GM23338 (cell line): ENCODE data around the gene FZD7. TPM values are rescaled to one million over a fixed set of nuclear protein-coding genes. Genes with fewer than 3 reads are reported as not detected.

Experiments
- ATAC-seq: fragments of 200-7000 bp; cut with Tn5 transposase; 3 replicates; pipeline ENCODE4 v1.9.1; 2020
- DNase-seq: peaks from one replicate; pipeline ENCODE4 v3.0.0-alpha.2; 2015; ENCODE audit warnings: low spot score
- H2AFZ ChIP-seq: fragments of 200-600 bp; sonication (generic); 2 replicates; pipeline ENCODE4 v1.8.0; 2016; ENCODE audit warnings: antibody characterized with exemption, mild to moderate bottlenecking, moderate library complexity
- H3F3A ChIP-seq: fragments of 200-600 bp; sonication (generic); replicated peaks from 2 replicates; pipeline ENCODE4 v1.8.0; 2017; ENCODE audit warnings: antibody characterized with exemption, mixed run types, low read depth
- H3K27ac ChIP-seq: fragments of 200-600 bp; sonication (generic); 2 replicates; pipeline ENCODE4 v1.6.1; 2016; ENCODE audit warnings: low read depth
- H3K27me3 ChIP-seq: fragments of 200-600 bp; sonication (generic); 2 replicates; pipeline ENCODE4 v1.8.0; 2016; ENCODE audit warnings: mild to moderate bottlenecking, mixed run types, moderate library complexity; ENCODE audit not compliant: insufficient read depth
- H3K36me3 ChIP-seq: fragments of 200-600 bp; sonication (generic); 2 replicates; pipeline ENCODE4 v1.8.0; 2016; ENCODE audit warnings: mild to moderate bottlenecking; ENCODE audit not compliant: insufficient read depth
- H3K4me1 ChIP-seq: fragments of 200-600 bp; sonication (generic); 2 replicates; pipeline ENCODE4 v1.8.0; 2016; ENCODE audit warnings: mild to moderate bottlenecking, moderate library complexity; ENCODE audit not compliant: insufficient read depth
- H3K4me2 ChIP-seq: fragments of 200-600 bp; sonication (generic); 2 replicates; pipeline ENCODE4 v1.7.1; 2017; ENCODE audit warnings: mixed run types
- H3K4me3 ChIP-seq: fragments of 200-600 bp; sonication (generic); 2 replicates; pipeline ENCODE4 v1.6.1; 2016; ENCODE audit warnings: mixed run types
- H3K79me2 ChIP-seq: fragments of 200-600 bp; sonication (generic); replicated peaks from 2 replicates; pipeline ENCODE4 v1.8.0; 2017; ENCODE audit warnings: mild to moderate bottlenecking; ENCODE audit not compliant: insufficient read depth
- H3K9me2 ChIP-seq: fragments of 200-600 bp; sonication (generic); 2 replicates; pipeline ENCODE4 v1.8.0; 2017; ENCODE audit not compliant: insufficient read depth
- H4K20me1 ChIP-seq: fragments of 200-600 bp; sonication (generic); replicated peaks from 2 replicates; pipeline ENCODE4 v1.8.0; 2017; ENCODE audit warnings: mild to moderate bottlenecking; ENCODE audit not compliant: insufficient read depth
- H3K27ac Mint-ChIP-seq: 2 replicates; pipeline ENCODE4 v1.8.0; 2020; ENCODE audit warnings: inconsistent platforms, mild to moderate bottlenecking, moderate library complexity, mixed read lengths
- H3K27me3 Mint-ChIP-seq: 3 replicates; pipeline ENCODE4 v1.8.0; 2022; ENCODE audit warnings: low read depth, mild to moderate bottlenecking, moderate library complexity, mixed read lengths, inconsistent platforms; ENCODE audit not compliant: insufficient read depth, poor library complexity
- H3K36me3 Mint-ChIP-seq: 3 replicates; pipeline ENCODE4 v1.8.0; 2021; ENCODE audit warnings: low read depth, mild to moderate bottlenecking, inconsistent platforms, moderate library complexity, mixed read lengths
- H3K4me1 Mint-ChIP-seq: 3 replicates; pipeline ENCODE4 v1.8.0; 2020; ENCODE audit warnings: mild to moderate bottlenecking, inconsistent platforms, mixed read lengths
- H3K4me3 Mint-ChIP-seq: 3 replicates; pipeline ENCODE4 v1.8.0; 2021; ENCODE audit warnings: moderate library complexity, mild to moderate bottlenecking, inconsistent platforms, mixed read lengths
- H3K9me3 Mint-ChIP-seq: 3 replicates; pipeline ENCODE4 v1.8.0; 2020; ENCODE audit warnings: moderate library complexity, mild to moderate bottlenecking, inconsistent platforms, mixed read lengths
- EZH2phosphoT487 ChIP-seq: fragments of 200-600 bp; sonication (generic); IDR thresholded peaks from one replicate; pipeline ENCODE4 v1.8.1; 2018; ENCODE audit warnings: antibody characterized with exemption; ENCODE audit not compliant: unreplicated experiment
- NANOG ChIP-seq: IDR thresholded peaks from 2 replicates; pipeline ENCODE4 v1.6.1; 2016; ENCODE audit warnings: antibody characterized with exemption, borderline replicate concordance
- POLR2AphosphoS5 ChIP-seq: IDR thresholded peaks from 2 replicates; pipeline ENCODE4 v1.6.1; 2016; ENCODE audit warnings: antibody characterized with exemption, low read depth
- polyA plus RNA-seq: library from polyadenylated mRNA; unstranded; fragments of >200 nt; fragmentation: Nextera tagmentation; extraction: Ambion mirVana; gene quantifications from 2 replicates; pipeline ENCODE4 v1.2.1, GENCODE V29; 2016
- total RNA-seq: library from RNA; depleted of rRNA; stranded (reverse); fragments of >200 nt; shearing (Covaris generic); gene quantifications from 2 replicates; pipeline ENCODE4 v1.2.3, GENCODE V29; 2014
- TF ChIP-seq, protein P1 (sequence below): fragments of 250-450 bp; sonication (Bioruptor Pico); IDR thresholded peaks from 2 replicates; pipeline ENCODE4 v1.5.0; 2020; ENCODE audit warnings: mild to moderate bottlenecking, moderate library complexity
- TF ChIP-seq, protein P2 (sequence below), 2 experiments: fragments of 200-600 bp in 1 of 2; sonication (generic) in 1 of 2; conservative IDR thresholded peaks; 2 replicates each; pipeline versions ENCODE4 v1.5.1 to v1.6.1; 2016 to 2017; ENCODE audit warnings: antibody characterized with exemption in 2 of 2, low read depth in 2 of 2, mild to moderate bottlenecking in 2 of 2, moderate library complexity in 1 of 2
- TF ChIP-seq, protein P3 (sequence below): IDR thresholded peaks from 2 replicates; pipeline ENCODE4 v1.6.1; 2016; ENCODE audit warnings: antibody characterized with exemption

FZD7 gene
- total and polyA plus RNA-seq, 2 experiments from 2014 or later, result 164 to 435 TPM

DNA sequence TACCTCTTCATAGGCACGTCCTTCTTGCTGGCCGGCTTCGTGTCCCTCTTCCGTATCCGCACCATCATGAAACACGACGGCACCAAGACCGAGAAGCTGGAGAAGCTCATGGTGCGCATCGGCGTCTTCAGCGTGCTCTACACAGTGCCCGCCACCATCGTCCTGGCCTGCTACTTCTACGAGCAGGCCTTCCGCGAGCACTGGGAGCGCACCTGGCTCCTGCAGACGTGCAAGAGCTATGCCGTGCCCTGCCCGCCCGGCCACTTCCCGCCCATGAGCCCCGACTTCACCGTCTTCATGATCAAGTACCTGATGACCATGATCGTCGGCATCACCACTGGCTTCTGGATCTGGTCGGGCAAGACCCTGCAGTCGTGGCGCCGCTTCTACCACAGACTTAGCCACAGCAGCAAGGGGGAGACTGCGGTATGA is 2.3 kb downstream of the FZD7 start:
- DNase-seq (no peak), ATAC-seq (peak; percentile 1)
- H3K79me2 ChIP-seq, result peaks cover 66% of the 10 kb centered on the region
- H3K9me3 Mint-ChIP-seq, result peaks cover 4% of the 10 kb centered on the region; the same call in 1 of the 3 replicates
- no peak overlapping the region for H3K4me3 Mint-ChIP-seq
- TF ChIP-seq POLR2AphosphoS5, result peak; percentile 50
- TF ChIP-seq EZH2phosphoT487, result no peak
- H3F3A ChIP-seq, result peaks cover 36% of the 10 kb centered on the region
- no peak overlapping the region for H2AFZ ChIP-seq
- H3K36me3 Mint-ChIP-seq, result peaks cover 19% of the 10 kb centered on the region
- H4K20me1 ChIP-seq, result peaks cover 26% of the 10 kb centered on the region
- no peak overlapping the region for H3K27ac Mint-ChIP-seq
- peaks cover 20% of the 10 kb centered on the region; the same call in 1 of the 2 replicates for H3K36me3 ChIP-seq
- H3K9me2 ChIP-seq, result no peaks in the 10 kb centered on the region
- H3K4me2 ChIP-seq, result peak overlapping the region; percentile 88
- peaks cover 19% of the 10 kb centered on the region for H3K4me1 ChIP-seq
- peaks cover 37% of the 10 kb centered on the region; the same call in 2 of the 3 replicates for H3K4me1 Mint-ChIP-seq
- H3K27me3 Mint-ChIP-seq, result peaks cover 19% of the 10 kb centered on the region
- no peak overlapping the region for H3K27ac ChIP-seq
- H3K27me3 ChIP-seq, result no peaks in the 10 kb centered on the region
- H3K4me3 ChIP-seq, result peak overlapping the region; percentile 97

DNA sequence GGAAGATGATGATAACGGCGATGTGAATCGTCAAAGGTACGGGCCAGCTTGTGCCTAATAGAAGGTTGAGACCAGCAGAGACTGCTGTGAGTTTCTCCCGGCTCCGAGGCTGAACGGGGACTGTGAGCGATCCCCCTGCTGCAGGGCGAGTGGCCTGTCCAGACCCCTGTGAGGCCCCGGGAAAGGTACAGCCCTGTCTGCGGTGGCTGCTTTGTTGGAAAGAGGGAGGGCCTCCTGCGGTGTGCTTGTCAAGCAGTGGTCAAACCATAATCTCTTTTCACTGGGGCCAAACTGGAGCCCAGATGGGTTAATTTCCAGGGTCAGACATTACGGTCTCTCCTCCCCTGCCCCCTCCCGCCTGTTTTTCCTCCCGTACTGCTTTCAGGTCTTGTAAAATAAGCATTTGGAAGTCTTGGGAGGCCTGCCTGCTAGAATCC is 3.0 kb downstream of the FZD7 start:
- Mint-ChIP-seq H3K9me3 (peaks cover 4% of the 10 kb centered on the region; the same call in 1 of the 3 replicates), H3K36me3 (peaks cover 20% of the 10 kb centered on the region), H3K27ac (no peak overlapping the region), H3K27me3 (peaks cover 18% of the 10 kb centered on the region), H3K4me3 (no peak overlapping the region), H3K4me1 (peaks cover 30% of the 10 kb centered on the region; the same call in 2 of the 3 replicates)
- ATAC-seq, result peak; percentile 0; the same call in 1 of the 3 replicates
- Histone ChIP-seq H3F3A (peaks cover 36% of the 10 kb centered on the region), H3K4me3 (peak overlapping the region; percentile 97), H4K20me1 (peaks cover 26% of the 10 kb centered on the region), H3K79me2 (peaks cover 66% of the 10 kb centered on the region), H3K4me1 (peaks cover 15% of the 10 kb centered on the region), H3K4me2 (peak overlapping the region; percentile 88), H3K36me3 (peaks cover 20% of the 10 kb centered on the region; the same call in 1 of the 2 replicates), H3K27ac (peak overlapping the region; percentile 41; the same call in 1 of the 2 replicates), H3K9me2 (no peaks in the 10 kb centered on the region), H2AFZ (no peak overlapping the region), H3K27me3 (no peaks in the 10 kb centered on the region)
- 0 out of 2 replicates have a peak, but pooled peaks have one; percentile 41 for TF ChIP-seq POLR2AphosphoS5
- no peak for TF ChIP-seq EZH2phosphoT487
- no peak for DNase-seq

DNA sequence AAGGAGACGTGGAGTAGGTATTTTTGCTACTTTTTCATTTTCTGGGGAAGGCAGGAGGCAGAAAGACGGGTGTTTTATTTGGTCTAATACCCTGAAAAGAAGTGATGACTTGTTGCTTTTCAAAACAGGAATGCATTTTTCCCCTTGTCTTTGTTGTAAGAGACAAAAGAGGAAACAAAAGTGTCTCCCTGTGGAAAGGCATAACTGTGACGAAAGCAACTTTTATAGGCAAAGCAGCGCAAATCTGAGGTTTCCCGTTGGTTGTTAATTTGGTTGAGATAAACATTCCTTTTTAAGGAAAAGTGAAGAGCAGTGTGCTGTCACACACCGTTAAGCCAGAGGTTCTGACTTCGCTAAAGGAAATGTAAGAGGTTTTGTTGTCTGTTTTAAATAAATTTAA is 3.4 kb downstream of the FZD7 start:
- Mint-ChIP-seq H3K27me3 (peaks cover 13% of the 10 kb centered on the region), H3K36me3 (peaks cover 20% of the 10 kb centered on the region), H3K27ac (no peak overlapping the region), H3K4me3 (no peak overlapping the region), H3K9me3 (0 out of 3 replicates have a peak, but pooled peaks cover 2% of the 10 kb centered on the region), H3K4me1 (peaks cover 29% of the 10 kb centered on the region; the same call in 2 of the 3 replicates)
- Histone ChIP-seq H3K9me2 (no peaks in the 10 kb centered on the region), H3K36me3 (peaks cover 20% of the 10 kb centered on the region; the same call in 1 of the 2 replicates), H3K79me2 (peaks cover 65% of the 10 kb centered on the region), H2AFZ (no peak overlapping the region), H3F3A (peaks cover 35% of the 10 kb centered on the region), H3K27me3 (no peaks in the 10 kb centered on the region), H3K4me1 (peaks cover 15% of the 10 kb centered on the region), H4K20me1 (peaks cover 26% of the 10 kb centered on the region), H3K4me3 (peak overlapping the region; percentile 97), H3K27ac (peak overlapping the region; percentile 41; the same call in 1 of the 2 replicates), H3K4me2 (peak overlapping the region; percentile 88)
- ATAC-seq (no peak), DNase-seq (no peak)
- TF ChIP-seq, protein P1, sequence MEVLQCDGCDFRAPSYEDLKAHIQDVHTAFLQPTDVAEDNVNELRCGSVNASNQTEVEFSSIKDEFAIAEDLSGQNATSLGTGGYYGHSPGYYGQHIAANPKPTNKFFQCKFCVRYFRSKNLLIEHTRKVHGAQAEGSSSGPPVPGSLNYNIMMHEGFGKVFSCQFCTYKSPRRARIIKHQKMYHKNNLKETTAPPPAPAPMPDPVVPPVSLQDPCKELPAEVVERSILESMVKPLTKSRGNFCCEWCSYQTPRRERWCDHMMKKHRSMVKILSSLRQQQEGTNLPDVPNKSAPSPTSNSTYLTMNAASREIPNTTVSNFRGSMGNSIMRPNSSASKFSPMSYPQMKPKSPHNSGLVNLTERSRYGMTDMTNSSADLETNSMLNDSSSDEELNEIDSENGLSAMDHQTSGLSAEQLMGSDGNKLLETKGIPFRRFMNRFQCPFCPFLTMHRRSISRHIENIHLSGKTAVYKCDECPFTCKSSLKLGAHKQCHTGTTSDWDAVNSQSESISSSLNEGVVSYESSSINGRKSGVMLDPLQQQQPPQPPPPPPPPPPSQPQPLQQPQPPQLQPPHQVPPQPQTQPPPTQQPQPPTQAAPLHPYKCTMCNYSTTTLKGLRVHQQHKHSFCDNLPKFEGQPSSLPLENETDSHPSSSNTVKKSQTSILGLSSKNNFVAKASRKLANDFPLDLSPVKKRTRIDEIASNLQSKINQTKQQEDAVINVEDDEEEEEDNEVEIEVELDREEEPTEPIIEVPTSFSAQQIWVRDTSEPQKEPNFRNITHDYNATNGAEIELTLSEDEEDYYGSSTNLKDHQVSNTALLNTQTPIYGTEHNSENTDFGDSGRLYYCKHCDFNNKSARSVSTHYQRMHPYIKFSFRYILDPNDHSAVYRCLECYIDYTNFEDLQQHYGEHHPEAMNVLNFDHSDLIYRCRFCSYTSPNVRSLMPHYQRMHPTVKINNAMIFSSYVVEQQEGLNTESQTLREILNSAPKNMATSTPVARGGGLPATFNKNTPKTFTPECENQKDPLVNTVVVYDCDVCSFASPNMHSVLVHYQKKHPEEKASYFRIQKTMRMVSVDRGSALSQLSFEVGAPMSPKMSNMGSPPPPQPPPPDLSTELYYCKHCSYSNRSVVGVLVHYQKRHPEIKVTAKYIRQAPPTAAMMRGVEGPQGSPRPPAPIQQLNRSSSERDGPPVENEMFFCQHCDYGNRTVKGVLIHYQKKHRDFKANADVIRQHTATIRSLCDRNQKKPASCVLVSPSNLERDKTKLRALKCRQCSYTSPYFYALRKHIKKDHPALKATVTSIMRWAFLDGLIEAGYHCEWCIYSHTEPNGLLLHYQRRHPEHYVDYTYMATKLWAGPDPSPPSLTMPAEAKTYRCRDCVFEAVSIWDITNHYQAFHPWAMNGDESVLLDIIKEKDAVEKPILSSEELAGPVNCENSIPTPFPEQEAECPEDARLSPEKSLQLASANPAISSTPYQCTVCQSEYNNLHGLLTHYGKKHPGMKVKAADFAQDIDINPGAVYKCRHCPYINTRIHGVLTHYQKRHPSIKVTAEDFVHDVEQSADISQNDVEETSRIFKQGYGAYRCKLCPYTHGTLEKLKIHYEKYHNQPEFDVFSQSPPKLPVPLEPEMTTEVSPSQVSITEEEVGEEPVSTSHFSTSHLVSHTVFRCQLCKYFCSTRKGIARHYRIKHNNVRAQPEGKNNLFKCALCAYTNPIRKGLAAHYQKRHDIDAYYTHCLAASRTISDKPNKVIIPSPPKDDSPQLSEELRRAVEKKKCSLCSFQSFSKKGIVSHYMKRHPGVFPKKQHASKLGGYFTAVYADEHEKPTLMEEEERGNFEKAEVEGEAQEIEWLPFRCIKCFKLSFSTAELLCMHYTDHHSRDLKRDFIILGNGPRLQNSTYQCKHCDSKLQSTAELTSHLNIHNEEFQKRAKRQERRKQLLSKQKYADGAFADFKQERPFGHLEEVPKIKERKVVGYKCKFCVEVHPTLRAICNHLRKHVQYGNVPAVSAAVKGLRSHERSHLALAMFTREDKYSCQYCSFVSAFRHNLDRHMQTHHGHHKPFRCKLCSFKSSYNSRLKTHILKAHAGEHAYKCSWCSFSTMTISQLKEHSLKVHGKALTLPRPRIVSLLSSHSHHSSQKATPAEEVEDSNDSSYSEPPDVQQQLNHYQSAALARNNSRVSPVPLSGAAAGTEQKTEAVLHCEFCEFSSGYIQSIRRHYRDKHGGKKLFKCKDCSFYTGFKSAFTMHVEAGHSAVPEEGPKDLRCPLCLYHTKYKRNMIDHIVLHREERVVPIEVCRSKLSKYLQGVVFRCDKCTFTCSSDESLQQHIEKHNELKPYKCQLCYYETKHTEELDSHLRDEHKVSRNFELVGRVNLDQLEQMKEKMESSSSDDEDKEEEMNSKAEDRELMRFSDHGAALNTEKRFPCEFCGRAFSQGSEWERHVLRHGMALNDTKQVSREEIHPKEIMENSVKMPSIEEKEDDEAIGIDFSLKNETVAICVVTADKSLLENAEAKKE, result no peak
- no peak for TF ChIP-seq POLR2AphosphoS5
- TF ChIP-seq NANOG, result no peak
- TF ChIP-seq, protein P2, sequence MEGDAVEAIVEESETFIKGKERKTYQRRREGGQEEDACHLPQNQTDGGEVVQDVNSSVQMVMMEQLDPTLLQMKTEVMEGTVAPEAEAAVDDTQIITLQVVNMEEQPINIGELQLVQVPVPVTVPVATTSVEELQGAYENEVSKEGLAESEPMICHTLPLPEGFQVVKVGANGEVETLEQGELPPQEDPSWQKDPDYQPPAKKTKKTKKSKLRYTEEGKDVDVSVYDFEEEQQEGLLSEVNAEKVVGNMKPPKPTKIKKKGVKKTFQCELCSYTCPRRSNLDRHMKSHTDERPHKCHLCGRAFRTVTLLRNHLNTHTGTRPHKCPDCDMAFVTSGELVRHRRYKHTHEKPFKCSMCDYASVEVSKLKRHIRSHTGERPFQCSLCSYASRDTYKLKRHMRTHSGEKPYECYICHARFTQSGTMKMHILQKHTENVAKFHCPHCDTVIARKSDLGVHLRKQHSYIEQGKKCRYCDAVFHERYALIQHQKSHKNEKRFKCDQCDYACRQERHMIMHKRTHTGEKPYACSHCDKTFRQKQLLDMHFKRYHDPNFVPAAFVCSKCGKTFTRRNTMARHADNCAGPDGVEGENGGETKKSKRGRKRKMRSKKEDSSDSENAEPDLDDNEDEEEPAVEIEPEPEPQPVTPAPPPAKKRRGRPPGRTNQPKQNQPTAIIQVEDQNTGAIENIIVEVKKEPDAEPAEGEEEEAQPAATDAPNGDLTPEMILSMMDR (conservative IDR thresholded peaks at IDR 0.05; ENCODE audit: low read depth in 2 of 2), result no peak
- TF ChIP-seq, protein P3, sequence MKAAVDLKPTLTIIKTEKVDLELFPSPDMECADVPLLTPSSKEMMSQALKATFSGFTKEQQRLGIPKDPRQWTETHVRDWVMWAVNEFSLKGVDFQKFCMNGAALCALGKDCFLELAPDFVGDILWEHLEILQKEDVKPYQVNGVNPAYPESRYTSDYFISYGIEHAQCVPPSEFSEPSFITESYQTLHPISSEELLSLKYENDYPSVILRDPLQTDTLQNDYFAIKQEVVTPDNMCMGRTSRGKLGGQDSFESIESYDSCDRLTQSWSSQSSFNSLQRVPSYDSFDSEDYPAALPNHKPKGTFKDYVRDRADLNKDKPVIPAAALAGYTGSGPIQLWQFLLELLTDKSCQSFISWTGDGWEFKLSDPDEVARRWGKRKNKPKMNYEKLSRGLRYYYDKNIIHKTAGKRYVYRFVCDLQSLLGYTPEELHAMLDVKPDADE, result no peak
